ENCODE data around the gene HYKK. TPM values are rescaled to one million over a fixed set of nuclear protein-coding genes. Genes with fewer than 3 reads are reported as not detected.

Gene HYKK
- total and polyA plus RNA-seq, 2 of the 8 experiments (the other 6 are each of a cell fraction or from before 2014, with no cell fraction given): 2.0 to 3.7 TPM

- Histone ChIP-seq H2BK5ac (ENCODE audit: low read depth, low read length) (no peak overlapping the region), H2BK120ac (replicated peaks; ENCODE audit: low read depth, low read length) (no peak overlapping the region), H3K79me2 (ENCODE audit: control insufficient read depth in 1 of 2, insufficient read depth in 2 of 2, low read length in 2 of 2) (peaks cover 0 to 57% of the 10 kb centered on the region in 2 experiments; a peak in 2 of 4 replicates), H2BK15ac (ENCODE audit: low read length) (no peak overlapping the region), H4K91ac (replicated peaks; ENCODE audit: insufficient read length, low read length) (no peak overlapping the region), H2BK12ac (ENCODE audit: low read depth, low read length) (no peak overlapping the region), H2AK5ac (ENCODE audit: low read depth, low read length) (no peak overlapping the region), H3K9me3 (ENCODE audit: insufficient read depth in 2 of 2, low read depth in 1 of 2, low read length in 1 of 2) (no peaks in the 10 kb centered on the region), H3K4me2 (ENCODE audit: insufficient read depth in 1 of 2, low read depth in 2 of 2, low read length in 2 of 2) (no peak overlapping the region), H3K14ac (ENCODE audit: insufficient read length) (no peak overlapping the region), H2BK20ac (ENCODE audit: low read length) (no peak overlapping the region), H3K36me3 (ENCODE audit: control insufficient read depth in 2 of 4, insufficient read depth in 4 of 4, low read length in 3 of 4) (no peaks in the 10 kb centered on the region; a peak in 1 of 8 replicates), H2AFZ (ENCODE audit: low read length) (no peak overlapping the region), H4K8ac (ENCODE audit: extremely low read depth, insufficient read depth, low read length) (no peak overlapping the region), H3K79me1 (ENCODE audit: low read depth, low read length) (no peaks in the 10 kb centered on the region; the same call in 1 of the 2 replicates), H4K5ac (ENCODE audit: insufficient read length, low read depth, low read length) (no peak overlapping the region), H3K56ac (replicated peaks; ENCODE audit: insufficient read length, low read depth, low read length) (no peak overlapping the region), H4K20me1 (replicated peaks in 1 of 2; ENCODE audit: control insufficient read depth in 1 of 2, insufficient read depth in 2 of 2, low read length in 2 of 2) (peaks cover 0 to 2% of the 10 kb centered on the region in 2 experiments), H3K27ac (ENCODE audit: low read depth, low read length) (no peak overlapping the region), H3K23ac (ENCODE audit: insufficient read length) (no peak overlapping the region), H3K18ac (ENCODE audit: extremely low read depth, low read length) (no peak overlapping the region), H3K9ac (replicated peaks in 1 of 4; ENCODE audit: extremely low read depth in 1 of 4, low read depth in 3 of 4, low read length in 3 of 4) (no peak overlapping the region), H3K4me3 (ENCODE audit: extremely low read depth in 1 of 4, insufficient read depth in 2 of 4, low read depth in 3 of 4, low read length in 4 of 4) (no peak overlapping the region), H3K27me3 (replicated peaks in 1 of 4; ENCODE audit: control insufficient read depth in 3 of 4, extremely low read depth in 1 of 4, insufficient read depth in 3 of 4, low read length in 3 of 4) (no peaks in the 10 kb centered on the region), H3K4me1 (replicated peaks in 1 of 4; ENCODE audit: control insufficient read depth in 3 of 4, insufficient read depth in 4 of 4, low read length in 3 of 4) (peaks cover 0 to 3% (median 0%) of the 10 kb centered on the region in 4 experiments; a peak in 1 of 7 replicates), H3K4ac (replicated peaks; ENCODE audit: insufficient read length, low read depth, low read length) (no peak overlapping the region), H3K23me2 (ENCODE audit: low read depth, low read length) (no peaks in the 10 kb centered on the region)
- POLR2A ChIA-PET (ENCODE audit: partially characterized antibody): no interaction called here
- 62% methylated on average over 4 of the region's 4 CpGs; no CpG with 5 or more reads in 1 of the 2 experiments for WGBS, 2 experiments (ENCODE audit: extremely low coverage in 1 of 2, insufficient coverage in 1 of 2, insufficient read length in 1 of 2, insufficient replicate concordance in 2 of 2, low coverage in 1 of 2, low lambda C conversion rate in 2 of 2, missing lambda C conversion rate in 1 of 2)
- no peak for FAIRE-seq
- TF ChIP-seq MAFK (IDR thresholded peaks at IDR 0.05; ENCODE audit: low read depth, low read length) (no peak), POU5F1 (IDR thresholded peaks at IDR 0.05; ENCODE audit: low read depth, low read length) (no peak), POLR2A (IDR thresholded peaks at IDR 0.05; ENCODE audit: control extremely low read depth in 1 of 2, low read depth in 2 of 2, low read length in 2 of 2) (no peak), SIRT6 (IDR thresholded peaks at IDR 0.05; ENCODE audit: low read length) (no peak), POLR2AphosphoS5 (IDR thresholded peaks at IDR 0.05; ENCODE audit: low read depth, low read length) (no peak), SAP30 (IDR thresholded peaks at IDR 0.05; ENCODE audit: insufficient read depth, insufficient replicate concordance, low read length) (no peak), SRF (IDR thresholded peaks at IDR 0.05; ENCODE audit: low read depth, low read length) (no peak), KDM5A (IDR thresholded peaks at IDR 0.05; ENCODE audit: low read length) (no peak), JUN (IDR thresholded peaks at IDR 0.05; ENCODE audit: low read depth, low read length) (no peak), ASH2L (IDR thresholded peaks at IDR 0.05; ENCODE audit: low read length) (no peak), SIN3A (conservative IDR thresholded peaks at IDR 0.05 in 1 of 2, IDR thresholded peaks at IDR 0.05 in 1 of 2; ENCODE audit: low read depth in 1 of 2, low read length in 2 of 2) (no peak), NANOG (IDR thresholded peaks at IDR 0.05; ENCODE audit: insufficient read depth, low read depth, low read length, poor library complexity, severe bottlenecking) (no peak), TEAD4 (IDR thresholded peaks at IDR 0.05; ENCODE audit: low read depth, low read length) (no peak), SP2 (IDR thresholded peaks at IDR 0.05; ENCODE audit: low read length) (no peak), GTF2F1 (IDR thresholded peaks at IDR 0.05; ENCODE audit: borderline replicate concordance, low read depth, low read length) (no peak)
- CTCF ChIA-PET (ENCODE audit: partially characterized antibody): interaction anchor here (0.7 kb wide), 1 partner anchor 19 kb away, joined by 3 read pairs; no protein-coding TSS in a partner anchor
- DNase-seq (ENCODE audit: low read depth in 1 of 2, low spot score in 2 of 2): no peak
Observed at GRCh38 chr15:78573416-78573815, 66.0 kb downstream of the HYKK start.
